Tibial nerve (tissue), 4 donors: Measurements from ENCODE around the gene RPL3.

Source experiments
- EP300 ChIP-seq, 2 donors: sonication (generic); formaldehyde crosslinking; IDR thresholded peaks; one replicate each; pipeline ENCODE4 v1.6.1; 2017; ENCODE audit warnings: antibody characterized with exemption in 2 of 2, mild to moderate bottlenecking in 1 of 2
- TF ChIP-seq, protein P1 (sequence below), 5 experiments: fragments of 200-600 bp in 3 of 5; fragments of 450-650 bp in 2 of 5; sonication (generic) in 3 of 5; IDR thresholded peaks; one replicate each; pipeline ENCODE4 v1.5.1; 2016 to 2019; ENCODE audit warnings: antibody characterized with exemption in 5 of 5, mild to moderate bottlenecking in 3 of 5, moderate library complexity in 2 of 5

DNA sequence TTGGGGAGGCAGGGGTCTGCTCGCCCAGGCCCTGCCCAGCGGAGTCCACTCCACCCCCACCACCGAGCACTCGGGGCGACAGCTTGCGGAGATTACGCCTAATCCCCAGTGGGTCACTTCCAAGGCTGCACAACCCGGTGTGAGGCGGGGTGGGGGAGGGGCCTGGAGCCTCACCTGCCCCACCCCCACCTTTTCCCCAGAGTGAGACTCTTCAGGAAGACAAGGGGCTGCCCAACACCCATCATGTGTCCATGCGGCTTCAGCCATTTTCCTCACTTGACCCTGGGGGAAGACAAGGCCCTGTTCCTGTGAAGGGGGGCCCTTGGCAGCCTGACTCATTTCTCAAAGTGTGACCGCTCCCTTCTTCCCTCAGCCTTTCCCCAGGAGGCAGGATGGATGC lies 42.8 kb upstream of the RPL3 start:
- TF ChIP-seq, protein P1, sequence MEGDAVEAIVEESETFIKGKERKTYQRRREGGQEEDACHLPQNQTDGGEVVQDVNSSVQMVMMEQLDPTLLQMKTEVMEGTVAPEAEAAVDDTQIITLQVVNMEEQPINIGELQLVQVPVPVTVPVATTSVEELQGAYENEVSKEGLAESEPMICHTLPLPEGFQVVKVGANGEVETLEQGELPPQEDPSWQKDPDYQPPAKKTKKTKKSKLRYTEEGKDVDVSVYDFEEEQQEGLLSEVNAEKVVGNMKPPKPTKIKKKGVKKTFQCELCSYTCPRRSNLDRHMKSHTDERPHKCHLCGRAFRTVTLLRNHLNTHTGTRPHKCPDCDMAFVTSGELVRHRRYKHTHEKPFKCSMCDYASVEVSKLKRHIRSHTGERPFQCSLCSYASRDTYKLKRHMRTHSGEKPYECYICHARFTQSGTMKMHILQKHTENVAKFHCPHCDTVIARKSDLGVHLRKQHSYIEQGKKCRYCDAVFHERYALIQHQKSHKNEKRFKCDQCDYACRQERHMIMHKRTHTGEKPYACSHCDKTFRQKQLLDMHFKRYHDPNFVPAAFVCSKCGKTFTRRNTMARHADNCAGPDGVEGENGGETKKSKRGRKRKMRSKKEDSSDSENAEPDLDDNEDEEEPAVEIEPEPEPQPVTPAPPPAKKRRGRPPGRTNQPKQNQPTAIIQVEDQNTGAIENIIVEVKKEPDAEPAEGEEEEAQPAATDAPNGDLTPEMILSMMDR (IDR thresholded peaks at IDR 0.05): no peak
- TF ChIP-seq EP300 (IDR thresholded peaks at IDR 0.05): no peak
